Neural cell (in vitro differentiated cells): Measurements from ENCODE around the gene PTGFR. TPM values are rescaled to one million over a fixed set of nuclear protein-coding genes. Genes with fewer than 3 reads are reported as not detected.

Experiments used
- H2AFZ ChIP-seq: fragments of 200-600, 300-800 bp; sonication (generic), shearing (Covaris generic); 2 replicates; pipeline ENCODE4 v1.6.0; 2014; ENCODE audit warnings: low read depth, mild to moderate bottlenecking, antibody characterized with exemption, low read length, moderate library complexity
- H3F3A ChIP-seq: fragments of 200-600 bp; shearing (Covaris generic); 2 replicates; pipeline ENCODE4 v1.6.1; 2016; ENCODE audit warnings: mild to moderate bottlenecking, moderate library complexity, mixed read lengths, antibody characterized with exemption, low read length; ENCODE audit not compliant: insufficient read depth, poor library complexity, severe bottlenecking
- H3K27ac ChIP-seq: fragments of 200-600, 300-800 bp; sonication (generic), shearing (Covaris generic); 2 replicates; pipeline ENCODE4 v1.5.1; 2014; ENCODE audit warnings: mild to moderate bottlenecking, low read length, moderate library complexity
- H3K27me3 ChIP-seq: fragments of 300-800, 200-600 bp; sonication (generic), shearing (Covaris generic); 2 replicates; pipeline ENCODE4 v1.6.0; 2014; ENCODE audit warnings: mild to moderate bottlenecking, low read depth, low read length, moderate library complexity; ENCODE audit not compliant: insufficient read depth
- H3K36me3 ChIP-seq: fragments of 300-800, 200-600 bp; sonication (generic), shearing (Covaris generic); 2 replicates; pipeline ENCODE4 v1.5.1; 2014; ENCODE audit warnings: mild to moderate bottlenecking, antibody characterized with exemption, low read length, moderate library complexity; ENCODE audit not compliant: insufficient read depth
- H3K4me2 ChIP-seq: fragments of 300-800, 200-600 bp; sonication (generic), shearing (Covaris generic); 2 replicates; pipeline ENCODE4 v1.6.0; 2014; ENCODE audit warnings: mild to moderate bottlenecking, low read length
- H3K4me3 ChIP-seq: fragments of 300-800, 200-600 bp; sonication (generic), shearing (Covaris generic); 2 replicates; pipeline ENCODE4 v1.5.1; 2014; ENCODE audit warnings: mild to moderate bottlenecking, low read length, moderate library complexity
- H3K79me2 ChIP-seq: fragments of 200-600 bp; shearing (Covaris generic); replicated peaks from 2 replicates; pipeline ENCODE4 v1.6.0; 2014; ENCODE audit warnings: mild to moderate bottlenecking, low read length, moderate library complexity; ENCODE audit not compliant: insufficient read depth
- H3K9ac ChIP-seq: fragments of 300-800, 200-600 bp; sonication (generic), shearing (Covaris generic); 2 replicates; pipeline ENCODE4 v1.6.1; 2016; ENCODE audit warnings: mild to moderate bottlenecking, low read length, mixed read lengths
- H3K9me2 ChIP-seq: fragments of 200-600 bp; shearing (Covaris generic); 2 replicates; pipeline ENCODE4 v1.6.1; 2016; ENCODE audit warnings: mild to moderate bottlenecking, low read length, mixed read lengths; ENCODE audit not compliant: insufficient read depth
- H3K9me3 ChIP-seq: fragments of 200-600, 300-800 bp; sonication (generic), shearing (Covaris generic); 2 replicates; pipeline ENCODE4 v1.6.1; 2016; ENCODE audit warnings: mild to moderate bottlenecking, mixed run types, low read length, moderate library complexity, mixed read lengths
- H4K20me1 ChIP-seq: fragments of 200-600 bp; shearing (Covaris generic); 2 replicates; pipeline ENCODE4 v1.6.1; 2016; ENCODE audit warnings: mild to moderate bottlenecking, mixed run types; ENCODE audit not compliant: insufficient read depth
- CTCF ChIP-seq: fragments of 450-650 bp; IDR thresholded peaks from 2 replicates; pipeline ENCODE4 v1.5.1; 2014; ENCODE audit warnings: antibody characterized with exemption, mild to moderate bottlenecking, moderate library complexity; ENCODE audit not compliant: poor library complexity, severe bottlenecking
- EP300 ChIP-seq: fragments of 450-650 bp; conservative IDR thresholded peaks from 2 replicates; pipeline ENCODE4 v1.6.1; 2014; ENCODE audit warnings: antibody characterized with exemption, mild to moderate bottlenecking, moderate library complexity; ENCODE audit not compliant: poor library complexity, severe bottlenecking
- EZH2 ChIP-seq: fragments of 200-600, 300-800 bp; shearing (Covaris generic), sonication (generic); IDR thresholded peaks from 2 replicates; pipeline ENCODE4 v1.6.1; 2014; ENCODE audit warnings: antibody characterized with exemption, low read length, borderline replicate concordance, mild to moderate bottlenecking; ENCODE audit not compliant: insufficient read depth, poor library complexity, severe bottlenecking
- MXI1 ChIP-seq: fragments of 450-650 bp; conservative IDR thresholded peaks from 2 replicates; pipeline ENCODE4 v1.6.1; 2014; ENCODE audit warnings: antibody characterized with exemption, mild to moderate bottlenecking; ENCODE audit not compliant: poor library complexity, severe bottlenecking
- POLR2AphosphoS5 ChIP-seq: IDR thresholded peaks from 2 replicates; pipeline ENCODE4 v1.6.1; 2012
- RAD21 ChIP-seq: fragments of 450-650 bp; conservative IDR thresholded peaks from 2 replicates; pipeline ENCODE4 v1.6.1; 2014; ENCODE audit warnings: antibody characterized with exemption, mild to moderate bottlenecking, moderate library complexity
- REST ChIP-seq: IDR thresholded peaks from 2 replicates; pipeline ENCODE4 v1.6.1; 2012; ENCODE audit warnings: borderline replicate concordance
- SMC3 ChIP-seq: fragments of 450-650 bp; conservative IDR thresholded peaks from 2 replicates; pipeline ENCODE4 v1.6.1; 2014; ENCODE audit warnings: antibody characterized with exemption, mild to moderate bottlenecking, moderate library complexity; ENCODE audit not compliant: poor library complexity
- TAF1 ChIP-seq: IDR thresholded peaks from 2 replicates; pipeline ENCODE4 v1.6.1; 2012; ENCODE audit warnings: low read depth
- polyA plus RNA-seq: library from polyadenylated mRNA; depleted of rRNA; stranded (reverse); fragments of >200 nt; gene quantifications from 2 replicates; pipeline ENCODE4 v1.2.3, GENCODE V29; 2014

PTGFR gene
- polyA plus RNA-seq, 1 donor from 2014 or later: 0.54 TPM

- no peak overlapping the region for H3K27ac ChIP-seq
- no peaks in the 10 kb centered on the region for H3K9me2 ChIP-seq
- no peaks in the 10 kb centered on the region for H3K79me2 ChIP-seq
- TF ChIP-seq TAF1: no peak
- no peak for TF ChIP-seq POLR2AphosphoS5
- H3K9me3 ChIP-seq: no peaks in the 10 kb centered on the region
- no peak overlapping the region for H3K4me3 ChIP-seq
- no peaks in the 10 kb centered on the region for H4K20me1 ChIP-seq
- no peaks in the 10 kb centered on the region for H3K27me3 ChIP-seq
- no peaks in the 10 kb centered on the region for H3K36me3 ChIP-seq
- H3K4me2 ChIP-seq: no peak overlapping the region
- H3K9ac ChIP-seq: no peak overlapping the region
- H3F3A ChIP-seq: no peaks in the 10 kb centered on the region
- no peak overlapping the region for H2AFZ ChIP-seq
These were observed 68.9 kb downstream of the PTGFR start for GRCh38 chr1:78559680-78560079.

- Histone ChIP-seq H3K27ac (no peak overlapping the region), H2AFZ (no peak overlapping the region), H3K9me2 (no peaks in the 10 kb centered on the region), H3K9ac (no peak overlapping the region), H3K27me3 (no peaks in the 10 kb centered on the region), H3K4me3 (no peak overlapping the region), H4K20me1 (no peaks in the 10 kb centered on the region), H3K4me2 (no peak overlapping the region), H3K9me3 (no peaks in the 10 kb centered on the region), H3K36me3 (no peaks in the 10 kb centered on the region), H3K79me2 (no peaks in the 10 kb centered on the region), H3F3A (no peaks in the 10 kb centered on the region)
- TF ChIP-seq SMC3 (no peak), EZH2 (no peak), RAD21 (no peak), POLR2AphosphoS5 (no peak), REST (no peak), EP300 (no peak), TAF1 (no peak), CTCF (no peak)
These were observed 70.0 kb downstream of the PTGFR start for GRCh38 chr1:78560811-78561210.

- Histone ChIP-seq H3K27ac (no peak overlapping the region), H3K79me2 (no peaks in the 10 kb centered on the region), H2AFZ (no peak overlapping the region), H3K4me2 (no peak overlapping the region), H3F3A (no peaks in the 10 kb centered on the region), H3K9me3 (no peaks in the 10 kb centered on the region), H3K9ac (no peak overlapping the region), H4K20me1 (no peaks in the 10 kb centered on the region), H3K4me3 (no peak overlapping the region), H3K27me3 (no peaks in the 10 kb centered on the region), H3K9me2 (no peaks in the 10 kb centered on the region), H3K36me3 (no peaks in the 10 kb centered on the region)
- no peak for TF ChIP-seq REST
- no peak for TF ChIP-seq POLR2AphosphoS5
- TF ChIP-seq MXI1: no peak
- no peak for TF ChIP-seq SMC3
- no peak for TF ChIP-seq TAF1
- TF ChIP-seq CTCF: no peak
- TF ChIP-seq EP300: no peak
- TF ChIP-seq EZH2: no peak
- TF ChIP-seq RAD21: no peak
These were observed 71.1 kb downstream of the PTGFR start for GRCh38 chr1:78561856-78562255.
